Adrenal gland (tissue), 12 donors: ENCODE measurements around the gene ATXN10. TPM values are rescaled to one million over a fixed set of nuclear protein-coding genes. Genes with fewer than 3 reads are reported as not detected.
A peak's percentile ranks its signal among the peaks of the same experiment; 100 is the strongest.

Experiments used
- DNase-seq, 7 donors: peaks; one replicate each; pipeline ENCODE4 v3.0.0-alpha.2; 2019 to 2020
- H3K27ac ChIP-seq, 5 donors: fragments of 200-600 bp; sonication (generic) in 4 of 5; 1 replicate in 3 of 5; 2 replicates in 2 of 5; pipeline versions ENCODE4 v1.5.1 to v1.8.0; 2016 to 2020; ENCODE audit warnings: mild to moderate bottlenecking in 1 of 5
- H3K27me3 ChIP-seq: fragments of 200-600 bp; 2 replicates; pipeline ENCODE4 v1.8.0; 2021
- H3K36me3 ChIP-seq, 2 donors: fragments of 200-600 bp; replicated peaks in 1 of 2; 1 replicate in 1 of 2; 2 replicates in 1 of 2; pipeline versions ENCODE4 v1.5.1 to v1.8.0; 2018 to 2022
- H3K4me1 ChIP-seq, 2 donors: fragments of 200-600 bp; replicated peaks in 1 of 2; 1 replicate in 1 of 2; 2 replicates in 1 of 2; pipeline versions ENCODE4 v1.5.1 to v1.8.0; 2018 to 2021
- H3K4me3 ChIP-seq, 4 donors: fragments of 200-600 bp; sonication (generic) in 3 of 4; one replicate each; pipeline ENCODE4 v1.5.1; 2016 to 2018
- H3K9me3 ChIP-seq, 3 donors: fragments of 200-600 bp; sonication (generic) in 1 of 3; replicated peaks in 1 of 3; 1 replicate in 2 of 3; 2 replicates in 1 of 3; pipeline versions ENCODE4 v1.5.1 to v1.8.0; 2016 to 2021
- POLR2A ChIP-seq, 2 donors: fragments of 450-650 bp; IDR thresholded peaks; one replicate each; pipeline ENCODE4 v1.6.1; 2017; ENCODE audit warnings: antibody characterized with exemption in 2 of 2, mild to moderate bottlenecking in 2 of 2, moderate library complexity in 1 of 2
- WGBS, 4 donors: extraction: QIAGEN DNeasy Blood & Tissue Kit in 2 of 4; methylation state at CpG; one replicate each; pipeline versions ENCODE4 v1.1.5 to v1.1.7; 2013 to 2017; 5-methylcytosine and 5-hydroxymethylcytosine counted together
- intact Hi-C, 2 donors: fragments of 100-400 bp; cut with DNase I; formaldehyde crosslinking; loops; one replicate each; pipeline versions ENCODE4 v1.14.1 to v1.15.0; 2022 to 2023
- polyA plus RNA-seq, 3 donors: library from polyadenylated mRNA; stranded (reverse); fragments of 200-250 nt in 2 of 3; fragments of 350-450 nt in 1 of 3; fragmentation: Illumina TruSeq in 1 of 3; extraction: RNeasy Lipid Tissue Mini Kit (QIAGEN cat#74804) in 1 of 3; gene quantifications; one replicate each; pipeline ENCODE4 v1.2.3, GENCODE V29; 2013 to 2014
- total RNA-seq, 9 donors: library from RNA; depleted of rRNA in 4 of 9; stranded (reverse); fragments of >200 nt in 4 of 9; fragments of 120-200 nt in 1 of 9; fragmentation: NEBNext Ultra II Directional in 1 of 9; extraction: Animal tissue kit (Norgen Biotek cat#: 25700) in 1 of 9; gene quantifications; one replicate each; pipeline versions ENCODE4 v1.1.0 to v1.2.4, GENCODE V29; 2013 to 2023
- TF ChIP-seq, protein P1 (sequence below), 6 experiments: fragments of 450-650 bp in 4 of 6; fragments of 200-600 bp in 2 of 6; sonication (generic) in 1 of 6; IDR thresholded peaks; 1 replicate in 5 of 6; 2 replicates in 1 of 6; pipeline versions ENCODE4 v1.5.1 to v1.8.0; 2016 to 2021; ENCODE audit warnings: antibody characterized with exemption in 6 of 6, mild to moderate bottlenecking in 2 of 6, moderate library complexity in 1 of 6
- donor health status: healthy with polysubstance abuse.
- donor health status: Bipolar disorder and iron deficiency.
- donor health status: DM: yes; HTN: yes; CAD: no.
- donor health status: DM: no; HTN: no; CAD: no.
- donor health status: DM: no; HTN: no; CAD: no.
- donor health status: DM: yes; HTN: yes; CAD: no.

The ATXN10 gene
- total and polyA plus RNA-seq, 12 donors, result 21.2 to 306 (median 165) TPM

DNA sequence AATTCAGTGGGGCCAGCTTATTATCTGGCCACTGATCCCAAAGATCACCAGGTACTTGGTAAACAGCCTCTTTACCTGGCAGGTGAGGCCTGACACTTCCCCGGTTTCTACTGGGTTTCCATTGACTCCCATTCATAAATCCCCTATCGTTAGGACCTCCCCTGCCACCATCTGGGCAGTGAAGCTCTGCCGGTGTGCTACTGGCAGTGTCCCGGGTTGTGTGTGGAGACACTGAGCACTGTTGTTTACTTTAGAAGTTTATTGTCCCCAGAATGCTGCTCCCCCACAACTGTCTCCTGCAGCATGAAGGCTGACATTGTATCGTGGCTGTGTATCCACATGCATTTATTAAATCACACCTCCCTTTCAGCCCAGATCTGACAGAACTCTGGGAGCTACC lies 162.6 kb downstream of the ATXN10 start:
- Histone ChIP-seq H3K4me1 (peaks cover 4% of the 10 kb centered on the region in 2 donors), H3K4me3 (no peak overlapping the region), H3K27me3 (no peaks in the 10 kb centered on the region), H3K27ac (no peak overlapping the region), H3K36me3 (no peaks in the 10 kb centered on the region), H3K9me3 (no peaks in the 10 kb centered on the region)
- WGBS, 4 donors, result 83 to 88% (median 85%) methylated on average over 5 of the region's 5 CpGs
- intact Hi-C loops, result loop anchor here in 1 of 2 donors (10.0 kb wide), 1 partner anchor 189 kb away; no protein-coding TSS in a partner anchor
- DNase-seq, result no peak
- TF ChIP-seq POLR2A (IDR thresholded peaks at IDR 0.05), result no peak
- TF ChIP-seq, protein P1, sequence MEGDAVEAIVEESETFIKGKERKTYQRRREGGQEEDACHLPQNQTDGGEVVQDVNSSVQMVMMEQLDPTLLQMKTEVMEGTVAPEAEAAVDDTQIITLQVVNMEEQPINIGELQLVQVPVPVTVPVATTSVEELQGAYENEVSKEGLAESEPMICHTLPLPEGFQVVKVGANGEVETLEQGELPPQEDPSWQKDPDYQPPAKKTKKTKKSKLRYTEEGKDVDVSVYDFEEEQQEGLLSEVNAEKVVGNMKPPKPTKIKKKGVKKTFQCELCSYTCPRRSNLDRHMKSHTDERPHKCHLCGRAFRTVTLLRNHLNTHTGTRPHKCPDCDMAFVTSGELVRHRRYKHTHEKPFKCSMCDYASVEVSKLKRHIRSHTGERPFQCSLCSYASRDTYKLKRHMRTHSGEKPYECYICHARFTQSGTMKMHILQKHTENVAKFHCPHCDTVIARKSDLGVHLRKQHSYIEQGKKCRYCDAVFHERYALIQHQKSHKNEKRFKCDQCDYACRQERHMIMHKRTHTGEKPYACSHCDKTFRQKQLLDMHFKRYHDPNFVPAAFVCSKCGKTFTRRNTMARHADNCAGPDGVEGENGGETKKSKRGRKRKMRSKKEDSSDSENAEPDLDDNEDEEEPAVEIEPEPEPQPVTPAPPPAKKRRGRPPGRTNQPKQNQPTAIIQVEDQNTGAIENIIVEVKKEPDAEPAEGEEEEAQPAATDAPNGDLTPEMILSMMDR (IDR thresholded peaks at IDR 0.05), result no peak

DNA sequence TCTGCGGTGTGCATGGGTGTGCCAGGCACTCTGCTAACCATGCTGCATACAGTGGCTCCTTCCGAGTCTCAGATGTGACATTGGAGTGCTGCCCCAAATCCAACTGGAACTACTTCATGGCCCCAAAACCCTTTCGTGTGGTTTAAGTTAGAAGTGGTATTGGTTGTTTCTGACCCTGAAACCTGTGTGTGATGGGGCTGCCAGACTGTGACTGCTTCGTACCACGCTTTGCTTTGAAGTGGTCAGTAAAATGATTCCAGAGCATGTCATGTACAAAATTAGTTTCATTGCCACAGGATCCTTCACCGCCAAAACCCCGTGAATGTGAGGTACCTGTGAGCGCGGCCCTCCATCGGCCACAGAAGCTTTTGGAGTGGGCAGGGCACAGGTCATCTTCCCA lies 163.2 kb downstream of the ATXN10 start:
- TF ChIP-seq POLR2A (IDR thresholded peaks at IDR 0.05), result no peak
- TF ChIP-seq, protein P1 (IDR thresholded peaks at IDR 0.05), result no peak
- 80 to 94% (median 93%) methylated on average over 2 to 10 of the region's 10 CpGs for WGBS, 4 donors
- no peak overlapping the region for H3K4me3 ChIP-seq

DNA sequence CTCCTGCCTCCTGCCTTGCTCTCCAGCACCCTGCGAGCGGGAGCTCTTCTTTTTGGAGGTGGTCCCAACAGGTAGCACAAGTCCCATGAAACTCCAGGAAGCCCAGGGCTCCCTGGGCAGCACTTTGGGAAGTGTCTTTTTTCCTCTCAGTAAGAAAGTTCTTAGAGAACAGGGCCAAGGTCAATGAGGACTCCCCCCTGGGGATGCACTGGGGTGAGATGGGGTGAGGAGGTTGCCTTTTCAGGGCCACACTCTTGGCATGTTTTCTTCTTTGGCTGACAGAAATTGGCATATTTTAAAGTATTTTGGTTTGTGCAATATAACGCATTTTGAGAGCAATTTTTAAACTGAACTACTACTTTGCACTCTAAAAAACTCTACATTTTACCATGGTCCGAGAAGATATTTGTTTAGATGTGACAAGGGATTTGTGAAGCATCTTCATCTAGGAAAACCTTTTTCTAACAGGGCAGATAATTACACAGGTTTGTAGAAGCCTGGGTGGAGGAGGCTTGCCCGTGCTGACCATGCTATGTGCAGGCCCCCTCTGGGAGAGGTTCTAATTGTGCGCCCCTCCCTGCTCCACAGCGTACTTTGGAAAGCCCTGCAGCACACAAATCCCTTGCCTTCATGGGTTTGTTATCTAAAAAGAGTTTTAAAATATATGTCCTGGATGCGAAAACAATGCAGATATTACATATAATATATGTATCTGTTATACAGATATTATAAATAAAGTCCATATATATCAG lies 165.0 kb downstream of the ATXN10 start:
- intact Hi-C loops, result loop anchor here in 1 of 2 donors (10.0 kb wide), 1 partner anchor 192 kb away; no protein-coding TSS in a partner anchor
- DNase-seq, result peak in 2 of 7 donors; percentile 33 to 45
- no peaks in the 10 kb centered on the region for H3K36me3 ChIP-seq

More for the DNA sequence above, 163.2 kb downstream of the ATXN10 start:
- Histone ChIP-seq H3K4me1 (peaks cover 4% of the 10 kb centered on the region in 2 donors), H3K9me3 (no peaks in the 10 kb centered on the region), H3K27me3 (no peaks in the 10 kb centered on the region), H3K27ac (no peak overlapping the region), H3K36me3 (no peaks in the 10 kb centered on the region)
- intact Hi-C loops, result loop anchor here in 1 of 2 donors (10.0 kb wide), 1 partner anchor 190 kb away; no protein-coding TSS in a partner anchor
- no peak for DNase-seq

DNA sequence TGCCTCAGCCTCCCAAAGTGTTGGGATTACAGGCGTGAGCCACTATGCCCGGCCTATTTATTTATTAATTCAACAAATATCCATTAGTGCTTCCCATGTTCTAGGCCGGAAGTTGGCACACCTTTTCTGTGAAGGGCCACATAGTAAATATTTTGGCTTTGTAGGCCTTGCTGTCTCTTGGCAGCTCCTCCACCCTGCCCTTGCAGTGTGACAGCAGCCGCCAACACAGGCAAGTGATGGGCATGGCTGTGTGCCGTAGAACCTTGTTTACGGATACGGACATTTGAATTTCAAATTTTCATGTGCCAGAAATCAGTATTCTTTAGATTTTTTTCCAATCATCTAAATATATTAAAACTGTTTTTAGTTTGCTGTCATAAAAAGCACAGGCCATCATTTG lies 165.9 kb downstream of the ATXN10 start:
- H3K36me3 ChIP-seq, result no peaks in the 10 kb centered on the region
- TF ChIP-seq POLR2A (IDR thresholded peaks at IDR 0.05), result no peak
- TF ChIP-seq, protein P1 (IDR thresholded peaks at IDR 0.05), result no peak
- intact Hi-C loops, result loop anchor here in 1 of 2 donors (10.0 kb wide), 1 partner anchor 193 kb away; no protein-coding TSS in a partner anchor
- no peak overlapping the region for H3K27ac ChIP-seq
- no peak overlapping the region for H3K4me3 ChIP-seq
- no peaks in the 10 kb centered on the region for H3K27me3 ChIP-seq
- no peak for DNase-seq
- H3K4me1 ChIP-seq, result peaks cover 4% of the 10 kb centered on the region in 2 donors
- 81 to 96% (median 88%) methylated on average over 7 of the region's 7 CpGs for WGBS, 4 donors
- no peaks in the 10 kb centered on the region for H3K9me3 ChIP-seq

More for the DNA sequence above, 165.0 kb downstream of the ATXN10 start:
- TF ChIP-seq, protein P1 (IDR thresholded peaks at IDR 0.05), result no peak
- no peak for TF ChIP-seq POLR2A (IDR thresholded peaks at IDR 0.05)
- Histone ChIP-seq H3K4me3 (no peak overlapping the region), H3K27ac (no peak overlapping the region), H3K27me3 (no peaks in the 10 kb centered on the region), H3K4me1 (peaks cover 4% of the 10 kb centered on the region in 2 donors), H3K9me3 (no peaks in the 10 kb centered on the region)
- WGBS, 4 donors, result 74 to 76% (median 74%) methylated on average over 8 of the region's 8 CpGs
